ENCODE data around the gene PCDHGA9. TPM values are rescaled to one million over a fixed set of nuclear protein-coding genes. Genes with fewer than 3 reads are reported as not detected.
"Not testable (repeated sequence)": the region's sequence is repeated elsewhere in the genome, so short reads cannot be mapped to it uniquely, and the experiment has no call there.

Gene PCDHGA9
- 1 to 10 TPM; 5.6 to 7.2 TPM for total RNA-seq
- long read RNA-seq, donor 1, result 0 reads
- long read RNA-seq, donor 2, partial matches to known transcripts, result 0 of 1 reads
- long read RNA-seq, donor 2, other reads (novel, unspliced or antisense), result 0 of 1 reads

GRCh38 chr5:141402553-141403243, at the start of gene PCDHGA9:
Gene PCDHGA9 (plus strand): TSS chr5:141402778. CDS start chr5:141402953, 175 bp downstream.
- DNase-seq (ENCODE audit: low spot score), result no peak
- intact Hi-C loops (cut with DNase I), result no loop called here

- DNase-seq (ENCODE audit: low spot score), result no peak
- intact Hi-C loops (cut with DNase I), result no loop called here
Observed at GRCh38 chr5:141354900-141355469, 47.6 kb upstream of the PCDHGA9 start, which contains the start of gene PCDHGA4. Gene PCDHGA4 (plus strand): TSS chr5:141355021. CDS start chr5:141355108, 87 bp downstream.

GRCh38 chr5:141355641-141356040, 46.9 kb upstream of the PCDHGA9 start:
- no peak for DNase-seq (ENCODE audit: low spot score)
- intact Hi-C loops (cut with DNase I), result no loop called here

- no peak for DNase-seq (ENCODE audit: low spot score)
- intact Hi-C loops (cut with DNase I), result no loop called here
Observed at GRCh38 chr5:141356133-141356532, 46.4 kb upstream of the PCDHGA9 start.

- no peak for DNase-seq (ENCODE audit: low spot score)
Observed at GRCh38 chr5:141356950-141357349, 45.6 kb upstream of the PCDHGA9 start.

GRCh38 chr5:141359790-141360426, 42.7 kb upstream of the PCDHGA9 start, which contains the start of gene PCDHGB2:
Gene PCDHGB2 (plus strand): TSS chr5:141359994. CDS start chr5:141360136, 142 bp downstream.
- no peak for DNase-seq (ENCODE audit: low spot score)
- intact Hi-C loops (cut with DNase I), result no loop called here

More at GRCh38 chr5:141356950-141357349, 45.6 kb upstream of the PCDHGA9 start:
- intact Hi-C loops (cut with DNase I), result no loop called here

GRCh38 chr5:141360685-141361084, 41.9 kb upstream of the PCDHGA9 start:
- intact Hi-C loops (cut with DNase I), result no loop called here
- no peak for DNase-seq (ENCODE audit: low spot score)

GRCh38 chr5:141362719-141363118, 39.9 kb upstream of the PCDHGA9 start:
- no peak for DNase-seq (ENCODE audit: low spot score)
- intact Hi-C loops (cut with DNase I), result loop anchor here in 1 of 2 donors (2.0 kb wide), 1 partner anchor 26 kb away; no protein-coding TSS in a partner anchor

- DNase-seq (ENCODE audit: low spot score), result no peak
- intact Hi-C loops (cut with DNase I), result loop anchor here in 1 of 2 donors (2.0 kb wide), 1 partner anchor 27 kb away; no protein-coding TSS in a partner anchor
Observed at GRCh38 chr5:141363952-141364660, 38.5 kb upstream of the PCDHGA9 start, which contains the start of gene PCDHGA5. Gene PCDHGA5 (plus strand): TSS chr5:141364162. CDS start chr5:141364331, 169 bp downstream.

GRCh38 chr5:141366016-141366896, 36.3 kb upstream of the PCDHGA9 start:
- intact Hi-C loops (cut with DNase I), result no loop called here
- no peak for DNase-seq (ENCODE audit: low spot score)

- no peak for DNase-seq (ENCODE audit: low spot score)
- intact Hi-C loops (cut with DNase I), result no loop called here
Observed at GRCh38 chr5:141369994-141370848, 32.4 kb upstream of the PCDHGA9 start, which contains the start of gene PCDHGB3. Gene PCDHGB3 (plus strand): TSS chr5:141370242. CDS start chr5:141370395, 153 bp downstream.

- intact Hi-C loops (cut with DNase I), result no loop called here
Observed at GRCh38 chr5:141371572-141372475, 30.8 kb upstream of the PCDHGA9 start.

GRCh38 chr5:141373673-141374317, 28.8 kb upstream of the PCDHGA9 start, which contains the start of gene PCDHGA6:
Gene PCDHGA6 (plus strand): TSS chr5:141373891. CDS start chr5:141374084, 193 bp downstream.
- intact Hi-C loops (cut with DNase I), result no loop called here
- no peak for DNase-seq (ENCODE audit: low spot score)

More at GRCh38 chr5:141371572-141372475, 30.8 kb upstream of the PCDHGA9 start:
- no peak for DNase-seq (ENCODE audit: low spot score)

GRCh38 chr5:141374627-141375026, 28.0 kb upstream of the PCDHGA9 start:
- intact Hi-C loops (cut with DNase I), result no loop called here
- DNase-seq (ENCODE audit: low spot score), result no peak

GRCh38 chr5:141375444-141376155, 27.0 kb upstream of the PCDHGA9 start:
- DNase-seq (ENCODE audit: low spot score); intact Hi-C loops (cut with DNase I): not testable (repeated sequence)
